Left lobe of liver (tissue), 2 donors: ENCODE data around the gene UMAD1. TPM values are rescaled to one million over a fixed set of nuclear protein-coding genes. Genes with fewer than 3 reads are reported as not detected.

Experiments used
- ATAC-seq: fragments of 200-7000 bp; cut with Tn5 transposase; one replicate; pipeline ENCODE4 v1.9.1; 2020; ENCODE audit warnings: mild to moderate bottlenecking, moderate library complexity
- DNase-seq: peaks from one replicate; pipeline ENCODE4 v3.0.0-alpha.2; 2020; ENCODE audit warnings: low spot score
- total RNA-seq: library from RNA; stranded (reverse); gene quantifications from one replicate; pipeline ENCODE4 v1.2.1, GENCODE V29; 2021
- donor health status: DM: no; HTN: no; CAD: no; lungs with moderate emphysema.
- donor health status: DM: no; HTN: yes; CAD: no.

The UMAD1 gene
- total RNA-seq, 1 donor from 2014 or later, result 7.8 TPM

GRCh38 chr7:7687800-7688199 lies 47.2 kb downstream of the UMAD1 start:
- ATAC-seq (no peak), DNase-seq (no peak)

DNA sequence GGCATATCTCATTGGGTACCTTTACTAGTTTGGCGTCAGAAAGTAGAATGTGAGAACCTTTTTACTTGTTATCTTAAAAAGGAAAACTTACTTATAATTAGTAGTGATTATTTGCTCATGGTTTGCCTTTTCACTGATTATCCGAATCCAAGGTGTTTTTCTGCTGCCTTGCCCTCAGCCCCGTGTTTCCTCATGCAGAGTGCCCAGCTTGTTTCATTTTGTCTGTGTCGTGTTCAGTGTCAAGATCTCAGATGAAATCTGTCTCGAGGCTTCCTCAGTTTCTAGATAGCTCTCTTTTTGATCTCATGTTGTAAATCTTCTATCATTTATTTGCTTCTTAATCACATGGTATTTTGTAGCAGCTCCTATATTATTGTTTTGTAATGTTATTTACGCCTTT lies 47.8 kb downstream of the UMAD1 start:
- no peak for DNase-seq
- ATAC-seq, result no peak

DNA sequence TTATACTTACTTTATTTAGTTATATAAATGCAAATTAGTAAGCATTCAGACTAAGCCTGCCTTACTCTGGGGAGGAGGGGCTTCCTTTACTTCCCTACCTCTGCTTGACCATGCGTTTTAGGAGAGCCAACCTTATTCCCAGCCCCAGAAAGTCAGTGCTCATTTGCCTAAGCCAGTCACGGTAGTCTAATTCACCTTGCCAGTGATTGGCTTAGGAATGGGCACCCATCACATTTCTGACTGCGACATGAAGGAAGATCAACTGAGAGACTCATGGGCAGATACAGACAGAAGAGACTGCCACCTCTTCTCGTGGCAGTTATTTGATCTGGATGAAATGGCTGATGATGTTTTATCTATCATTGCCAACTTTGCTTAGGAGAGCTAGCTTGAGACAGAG lies 48.4 kb downstream of the UMAD1 start:
- no peak for DNase-seq
- no peak for ATAC-seq

DNA sequence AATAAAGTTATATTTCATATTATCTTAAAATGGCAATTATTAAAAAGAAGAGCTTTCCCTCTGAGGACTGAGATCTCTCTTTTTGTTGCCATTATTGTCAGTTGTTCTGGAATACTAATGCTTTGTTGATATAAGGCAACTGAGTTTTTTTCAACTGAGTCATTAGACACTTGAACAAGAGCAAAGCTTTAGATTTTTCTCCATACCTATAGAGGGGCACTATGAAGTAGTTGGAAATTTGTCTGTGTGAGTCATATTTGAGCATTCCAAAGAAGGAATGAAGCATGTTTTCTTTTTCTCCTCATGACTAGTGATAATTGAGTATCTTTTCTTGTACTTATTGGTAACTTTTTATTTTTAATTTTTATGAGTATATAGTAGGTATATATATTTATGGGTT lies 53.3 kb downstream of the UMAD1 start:
- no peak for ATAC-seq
- no peak for DNase-seq

DNA sequence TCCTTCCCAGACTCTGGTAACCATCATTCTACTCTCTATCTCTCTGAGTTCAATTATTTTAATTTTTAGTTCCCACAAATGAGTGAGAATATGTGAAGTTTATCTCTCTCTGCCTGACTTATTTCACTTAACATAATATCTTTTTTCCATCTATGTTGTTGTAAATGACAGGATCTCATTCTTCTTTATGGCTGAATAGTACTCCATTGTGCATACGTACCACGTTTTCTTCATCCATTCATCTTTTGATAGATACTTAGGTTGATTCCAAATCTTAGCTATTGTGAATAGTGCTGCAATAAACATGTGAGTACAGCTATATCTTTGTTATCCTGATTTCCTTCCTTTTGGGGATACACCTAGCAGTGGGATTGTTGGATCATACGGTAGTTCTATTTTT lies 54.0 kb downstream of the UMAD1 start:
- no peak for ATAC-seq
- DNase-seq, result no peak

- DNase-seq (no peak), ATAC-seq (no peak)
Measured at GRCh38 chr7:7695111-7695817, 54.7 kb downstream of the UMAD1 start.

DNA sequence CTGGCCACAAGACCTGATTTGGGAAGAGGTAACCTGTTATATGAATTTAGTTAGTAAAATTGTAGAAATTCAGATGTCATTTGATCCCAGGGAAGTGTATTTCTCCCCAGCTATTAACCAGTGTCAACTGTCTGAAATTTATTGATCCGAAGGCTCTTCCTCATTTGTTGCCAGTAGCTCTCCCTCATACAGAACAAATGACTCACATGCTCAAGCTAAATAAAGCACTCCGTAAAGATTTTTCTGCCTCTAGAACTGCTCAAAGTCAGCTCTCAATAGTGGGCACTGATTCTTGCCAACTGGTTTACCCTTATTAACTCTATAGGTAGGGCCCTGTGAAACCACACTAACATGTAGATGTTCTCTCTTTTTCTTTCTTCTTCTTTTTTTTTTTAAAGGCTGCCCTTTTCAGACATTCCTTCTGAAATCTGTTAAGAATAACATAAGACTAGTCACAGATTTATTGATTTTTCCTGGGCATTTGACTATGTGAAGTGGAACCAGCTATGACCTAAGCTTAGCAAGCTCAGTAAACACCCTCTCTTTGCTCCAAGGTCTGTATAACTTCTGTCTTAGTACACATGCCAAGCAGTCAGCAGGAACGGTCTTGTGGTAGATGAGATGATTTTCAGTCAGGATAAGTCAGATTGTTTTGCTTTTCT lies 56.0 kb downstream of the UMAD1 start:
- ATAC-seq (peak; percentile 78), DNase-seq (no peak)

GRCh38 chr7:7698930-7699329 lies 58.4 kb downstream of the UMAD1 start:
- no peak for DNase-seq
- ATAC-seq, result no peak

DNA sequence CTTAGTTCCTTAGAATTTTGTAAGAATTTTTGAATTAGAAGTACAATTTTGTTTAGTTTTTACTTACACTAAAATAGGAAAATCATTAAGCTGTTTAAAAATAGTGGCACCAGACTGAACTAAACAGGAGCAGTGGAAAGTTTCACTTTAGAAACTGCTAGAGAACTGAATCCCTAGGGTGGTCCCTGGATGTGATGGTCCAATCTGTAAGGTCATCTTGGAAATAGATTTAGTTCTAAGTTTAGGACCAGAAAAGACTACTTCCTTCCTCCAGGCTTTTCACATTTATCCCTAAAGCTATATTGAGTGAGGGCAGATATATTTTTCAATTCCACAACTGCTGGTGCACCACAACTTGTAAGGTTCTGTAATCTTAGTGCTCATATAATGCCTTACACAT lies 58.8 kb downstream of the UMAD1 start:
- DNase-seq (no peak), ATAC-seq (no peak)

DNA sequence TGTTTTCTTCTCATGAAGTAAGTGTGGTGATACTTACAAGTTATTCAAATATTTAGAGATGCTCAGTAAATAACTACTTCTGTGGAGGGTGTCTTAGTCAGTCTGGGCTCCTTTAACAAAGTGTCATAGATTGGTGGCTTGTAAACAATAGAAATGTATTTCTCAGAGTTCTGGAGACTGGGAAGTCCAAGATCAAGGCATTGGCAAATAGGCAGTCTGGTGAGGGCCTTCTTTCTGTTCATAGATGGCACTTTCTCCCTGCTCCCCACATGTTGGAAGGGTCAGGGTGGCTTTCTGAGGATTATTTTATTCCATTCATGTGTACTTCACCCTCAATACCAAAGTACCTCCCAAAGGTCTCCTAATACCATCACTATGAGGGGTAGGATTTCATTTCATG lies 59.4 kb downstream of the UMAD1 start:
- ATAC-seq (no peak), DNase-seq (no peak)

- no peak for ATAC-seq
Measured at GRCh38 chr7:7701527-7701926, 61.0 kb downstream of the UMAD1 start.

GRCh38 chr7:7702826-7703225 lies 62.3 kb downstream of the UMAD1 start:
- ATAC-seq, result peak; percentile 64
- DNase-seq, result no peak

More at GRCh38 chr7:7701527-7701926, 61.0 kb downstream of the UMAD1 start:
- DNase-seq, result no peak

DNA sequence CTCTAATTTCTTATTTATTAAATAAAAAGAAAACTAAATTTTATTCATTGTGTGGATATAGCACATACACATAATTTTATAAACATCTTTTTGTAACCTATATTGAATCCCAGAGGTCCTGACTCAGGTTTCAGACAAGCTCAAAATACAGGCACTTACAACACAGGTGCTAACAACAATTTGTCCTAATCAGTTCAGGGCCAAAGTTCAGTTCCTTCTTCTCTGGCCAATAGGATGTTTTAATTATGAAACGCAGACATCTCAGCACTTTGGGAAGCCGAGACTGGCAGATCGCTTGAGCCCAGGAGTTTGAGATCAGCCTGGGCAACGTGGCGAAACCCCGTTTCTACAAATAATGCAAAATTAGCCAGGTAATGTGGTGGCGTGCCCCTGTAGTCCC lies 62.9 kb downstream of the UMAD1 start:
- peak; percentile 60 for ATAC-seq
- no peak for DNase-seq

- DNase-seq, result no peak
- ATAC-seq, result no peak
Measured at GRCh38 chr7:7704867-7705266, 64.3 kb downstream of the UMAD1 start.

GRCh38 chr7:7705318-7705717 lies 64.8 kb downstream of the UMAD1 start:
- no peak for DNase-seq
- ATAC-seq, result no peak

DNA sequence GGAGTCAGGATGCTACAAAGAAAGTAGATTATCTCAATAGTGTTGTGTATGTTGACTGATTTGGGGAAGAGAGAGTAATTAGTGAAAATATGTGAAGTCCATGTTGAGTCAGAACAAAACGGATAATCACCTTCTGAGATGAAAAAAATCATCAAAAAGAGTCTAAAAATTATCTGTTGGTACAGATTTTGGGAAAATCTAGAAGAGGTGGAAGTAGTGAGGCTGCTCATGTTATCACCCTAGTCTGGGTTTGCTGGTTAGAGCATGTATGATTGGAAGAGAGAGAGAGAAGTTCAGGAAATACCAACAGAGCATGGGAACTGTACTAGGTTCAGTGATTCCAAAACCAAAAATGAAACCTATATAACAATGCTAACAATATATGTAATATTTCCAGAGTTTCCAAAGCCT lies 65.6 kb downstream of the UMAD1 start:
- ATAC-seq (no peak), DNase-seq (no peak)

DNA sequence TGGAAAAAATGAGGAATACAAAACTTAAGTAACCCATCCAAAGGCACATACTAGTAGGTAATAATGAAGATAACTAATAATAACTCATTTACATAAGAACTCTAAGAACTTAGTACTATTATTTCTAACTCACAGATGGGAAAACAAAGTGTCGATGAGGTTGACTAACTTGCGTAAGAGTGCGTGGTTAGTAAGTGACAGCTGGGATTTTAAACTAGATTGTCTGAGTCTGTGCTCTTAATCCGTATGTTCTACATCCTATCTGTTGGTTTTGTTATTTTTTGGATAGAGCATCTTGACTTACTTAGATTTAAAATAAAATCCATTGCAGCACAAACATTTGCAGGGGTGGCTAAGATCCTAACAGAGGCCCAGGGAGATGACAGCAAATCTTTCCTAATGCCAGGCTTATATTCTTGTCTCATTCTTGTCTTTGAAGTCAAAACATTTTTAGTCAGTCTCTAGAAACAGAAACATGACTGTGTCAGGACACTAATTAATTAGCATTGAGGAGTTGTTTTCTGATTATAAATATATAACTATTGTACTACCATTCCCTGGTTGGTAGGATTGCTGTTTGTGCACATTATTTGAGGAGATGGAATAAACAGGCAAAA lies 66.1 kb downstream of the UMAD1 start:
- no peak for ATAC-seq
- no peak for DNase-seq

GRCh38 chr7:7707246-7707645 lies 66.7 kb downstream of the UMAD1 start:
- DNase-seq (no peak), ATAC-seq (no peak)

DNA sequence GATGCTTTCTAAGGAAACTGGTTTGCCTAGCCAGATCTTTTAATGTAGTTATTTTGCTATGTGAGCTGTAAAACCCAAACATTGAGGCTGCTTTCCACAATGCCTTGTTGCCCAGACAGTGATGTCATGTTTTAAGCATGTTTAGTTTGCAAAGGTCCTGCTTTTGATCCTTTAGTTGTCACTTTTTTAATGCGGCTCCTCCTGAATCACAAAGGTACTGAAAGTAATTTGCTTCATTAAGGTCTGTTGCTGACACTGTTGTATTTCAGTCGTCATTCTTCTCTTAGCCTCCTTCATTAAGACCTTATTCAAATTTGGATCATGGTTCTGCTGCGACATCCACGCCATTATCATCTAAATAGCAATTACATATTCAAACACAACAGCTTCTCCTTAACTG lies 67.3 kb downstream of the UMAD1 start:
- ATAC-seq, result no peak
- DNase-seq, result no peak

- ATAC-seq (no peak), DNase-seq (no peak)
Measured at GRCh38 chr7:7709291-7709690, 68.7 kb downstream of the UMAD1 start.

- DNase-seq (no peak), ATAC-seq (no peak)
Measured at GRCh38 chr7:7710469-7710868, 69.9 kb downstream of the UMAD1 start.

DNA sequence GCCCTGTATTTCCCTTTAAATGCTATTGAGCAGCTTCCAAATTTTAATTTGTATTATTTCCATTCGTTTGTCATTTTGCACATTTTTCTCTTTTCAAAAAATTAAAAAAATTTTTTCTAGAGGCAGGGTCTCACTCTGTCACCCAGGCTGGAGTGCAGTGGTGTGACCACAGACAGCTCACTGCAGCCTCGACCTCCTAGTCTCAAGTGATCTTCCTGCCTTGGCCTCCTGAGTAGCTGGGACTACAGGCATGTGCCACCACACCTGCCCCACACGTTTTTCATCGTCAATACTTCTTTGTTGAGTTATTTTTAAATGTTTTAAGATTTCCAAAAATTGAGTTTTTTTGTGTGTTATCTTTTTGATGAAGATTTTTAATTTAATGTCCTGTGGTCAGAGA lies 73.2 kb downstream of the UMAD1 start:
- ATAC-seq (no peak), DNase-seq (no peak)
